Measurements from ENCODE around the gene LRIF1.
"Not testable (repeated sequence)": the region's sequence is repeated elsewhere in the genome, so short reads cannot be mapped to it uniquely, and the experiment has no call there.

DNA sequence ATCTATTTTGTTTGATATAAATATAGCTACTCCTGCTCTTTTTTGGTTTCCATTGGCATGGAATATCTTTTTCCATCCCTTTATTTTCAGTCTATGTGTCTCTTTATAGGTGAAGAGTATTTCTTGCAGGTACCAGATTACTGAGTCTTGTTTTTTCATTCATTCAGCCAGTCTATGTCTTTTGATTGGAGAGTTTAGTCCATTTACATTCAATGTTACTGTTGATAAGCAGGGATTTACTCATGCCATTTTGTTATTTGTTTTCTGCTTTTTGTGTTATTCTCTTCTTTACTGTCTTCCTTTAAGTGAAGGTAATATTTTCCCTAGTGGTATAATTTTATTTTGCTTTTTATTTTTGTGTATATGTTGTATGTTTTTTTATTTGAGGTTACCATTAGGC is 35.9 kb upstream of the LRIF1 start:
- not testable (repeated sequence) for TF ChIP-seq CTCF, POLR2AphosphoS5 (IDR thresholded peaks at IDR 0.05)
